ENCODE data around the gene LEFTY2. TPM values are rescaled to one million over a fixed set of nuclear protein-coding genes. Genes with fewer than 3 reads are reported as not detected.
"Not testable (repeated sequence)": the region's sequence is repeated elsewhere in the genome, so short reads cannot be mapped to it uniquely, and the experiment has no call there.

LEFTY2 gene
- total and polyA plus RNA-seq, 2 donors (not counting 3 experiments of a cell fraction or from before 2014, with no cell fraction given) = 0.06 TPM; not detected in 1

DNA sequence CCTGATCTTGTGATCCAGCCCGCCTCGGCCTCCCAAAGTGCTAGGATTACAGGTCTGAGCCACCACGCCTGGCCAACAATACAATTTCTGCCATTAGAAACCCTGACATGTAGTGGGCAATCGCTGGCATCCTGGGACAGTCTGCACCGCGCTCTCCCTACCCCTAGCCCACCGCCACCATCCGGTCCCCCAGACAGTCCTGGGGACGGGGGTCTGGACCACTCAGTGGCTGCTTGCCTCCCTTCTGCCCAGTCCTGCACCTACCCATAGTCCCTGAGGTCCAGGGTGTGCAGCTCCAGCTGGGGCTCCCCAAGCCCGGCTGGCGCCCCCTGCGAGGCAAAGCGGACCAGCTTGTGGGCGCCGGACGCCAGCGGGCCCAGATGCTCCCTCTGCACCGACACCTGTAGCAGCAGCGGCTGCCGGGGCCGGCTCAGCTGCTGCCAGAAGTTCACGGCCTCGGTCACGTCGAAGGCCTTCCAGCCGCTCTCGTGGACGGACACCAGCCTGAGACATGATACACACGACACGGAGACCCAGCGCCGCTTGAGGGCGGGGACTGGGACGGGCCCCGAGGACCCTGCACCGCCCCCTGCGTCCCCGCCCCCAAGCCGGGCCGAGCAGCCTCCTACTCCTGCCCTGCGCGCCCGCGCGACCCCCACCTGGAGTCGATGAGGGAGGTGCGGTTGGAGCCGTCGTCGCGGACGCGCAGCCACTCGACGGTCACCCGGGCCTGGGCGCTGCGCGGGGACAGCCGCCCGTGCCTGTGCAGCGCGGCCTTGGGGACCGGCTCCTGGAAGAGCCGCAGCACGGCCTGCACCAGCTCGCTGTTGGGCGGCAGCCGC, 1.7 kb downstream of the LEFTY2 start:
- CTCF ChIA-PET = interaction anchor here (0.7 kb wide), 1 partner anchor 396 kb away, joined by 3 read pairs; no protein-coding TSS in a partner anchor
- POLR2A ChIA-PET, FAIRE-seq: not testable (repeated sequence)

GRCh38 chr1:225937048-225937968, 3.7 kb downstream of the LEFTY2 start:
- no peaks in the 10 kb centered on the region for H3K4me1 ChIP-seq (ENCODE audit: control insufficient read depth, extremely low read depth, insufficient read depth, low read length)
- dilution Hi-C loops (cut with MboI; ENCODE audit: extremely low pct_ligation_motif_present, low sequenced_read_pairs) = no loop called here
- CTCF ChIA-PET = interaction anchor here (0.7 to 1.4 kb wide), 4 partner anchors 11 to 50 kb away, joined by 3 to 4 read pairs (median 3); partner anchors contain the start of gene PYCR2

More for the DNA sequence above, 1.7 kb downstream of the LEFTY2 start:
- H3K9me3 ChIP-seq (replicated peaks; ENCODE audit: control insufficient read depth, insufficient read depth, low read length); H3K4me1 ChIP-seq (ENCODE audit: control insufficient read depth, extremely low read depth, insufficient read depth, low read length); H4K20me1 ChIP-seq (replicated peaks; ENCODE audit: control insufficient read depth, extremely low read depth, insufficient read depth, low read length); dilution Hi-C loops (cut with MboI; ENCODE audit: extremely low pct_ligation_motif_present, low sequenced_read_pairs); H3K79me2 ChIP-seq (ENCODE audit: control insufficient read depth, insufficient read depth, low read length); H3K4me2 ChIP-seq (ENCODE audit: insufficient read depth, low read length); BruUV-seq (replicated peaks); H3K9ac ChIP-seq (replicated peaks; ENCODE audit: extremely low read depth, insufficient read depth, low read length); H3K27me3 ChIP-seq (ENCODE audit: control insufficient read depth in 2 of 2, insufficient read depth in 2 of 2, low read length in 2 of 2); DNase-seq (ENCODE audit: low read depth, low spot score); H3K36me3 ChIP-seq (ENCODE audit: control insufficient read depth in 2 of 2, extremely low read depth in 1 of 2, insufficient read depth in 2 of 2, low read length in 2 of 2); H3K9me1 ChIP-seq (replicated peaks; ENCODE audit: control insufficient read depth, extremely low read depth, insufficient read depth, low read length); H2AFZ ChIP-seq (ENCODE audit: low read depth, low read length); intact Hi-C loops (cut with micrococcal nuclease); H3K27ac ChIP-seq (ENCODE audit: insufficient read depth, low read depth, low read length): not testable (repeated sequence)
- H3K4me3 ChIP-seq (replicated peaks in 1 of 3; ENCODE audit: insufficient read depth in 1 of 3, low read depth in 1 of 3, low read length in 3 of 3) = peak overlapping the region in 1 of 3 experiments; percentile 18

More at GRCh38 chr1:225937048-225937968, 3.7 kb downstream of the LEFTY2 start:
- FAIRE-seq = no peak
- no peak overlapping the region for H3K4me2 ChIP-seq (ENCODE audit: insufficient read depth, low read length)
- POLR2A ChIA-PET = interaction anchor here (0.6 kb wide), 1 partner anchor 1364 kb away, joined by 5 read pairs; no protein-coding TSS in a partner anchor
- H2AFZ ChIP-seq (ENCODE audit: low read depth, low read length) = no peak overlapping the region
- H3K9ac ChIP-seq (replicated peaks; ENCODE audit: extremely low read depth, insufficient read depth, low read length) = no peak overlapping the region
- no TSS peak for BruUV-seq (replicated peaks)
- no peaks in the 10 kb centered on the region for H3K79me2 ChIP-seq (ENCODE audit: control insufficient read depth, insufficient read depth, low read length)
- intact Hi-C loops (cut with micrococcal nuclease) = no loop called here
- H3K9me1 ChIP-seq (replicated peaks; ENCODE audit: control insufficient read depth, extremely low read depth, insufficient read depth, low read length) = no peaks in the 10 kb centered on the region
- no peaks in the 10 kb centered on the region for H3K9me3 ChIP-seq (replicated peaks; ENCODE audit: control insufficient read depth, insufficient read depth, low read length)
- TF ChIP-seq MAX (IDR thresholded peaks at IDR 0.05; ENCODE audit: insufficient read depth, insufficient read length) (no peak), EZH2 (IDR thresholded peaks at IDR 0.05; ENCODE audit: borderline replicate concordance, low read depth, low read length, severe bottlenecking) (no peak), FOS (IDR thresholded peaks at IDR 0.05; ENCODE audit: borderline replicate concordance, insufficient read depth, low read length) (no peak), POLR2AphosphoS5 (IDR thresholded peaks at IDR 0.05; ENCODE audit: insufficient read depth, low read depth, low read length) (no peak), MYC (IDR thresholded peaks at IDR 0.05; ENCODE audit: low read depth, low read length) (no peak), JUN (IDR thresholded peaks at IDR 0.05; ENCODE audit: borderline replicate concordance, insufficient read depth, insufficient read length, low read depth) (no peak), POLR2A (IDR thresholded peaks at IDR 0.05; ENCODE audit: low read depth, low read length) (no peak), GATA2 (IDR thresholded peaks at IDR 0.05; ENCODE audit: insufficient read depth, insufficient read length, low read depth, low read length) (no peak)
- TF ChIP-seq, protein P1, sequence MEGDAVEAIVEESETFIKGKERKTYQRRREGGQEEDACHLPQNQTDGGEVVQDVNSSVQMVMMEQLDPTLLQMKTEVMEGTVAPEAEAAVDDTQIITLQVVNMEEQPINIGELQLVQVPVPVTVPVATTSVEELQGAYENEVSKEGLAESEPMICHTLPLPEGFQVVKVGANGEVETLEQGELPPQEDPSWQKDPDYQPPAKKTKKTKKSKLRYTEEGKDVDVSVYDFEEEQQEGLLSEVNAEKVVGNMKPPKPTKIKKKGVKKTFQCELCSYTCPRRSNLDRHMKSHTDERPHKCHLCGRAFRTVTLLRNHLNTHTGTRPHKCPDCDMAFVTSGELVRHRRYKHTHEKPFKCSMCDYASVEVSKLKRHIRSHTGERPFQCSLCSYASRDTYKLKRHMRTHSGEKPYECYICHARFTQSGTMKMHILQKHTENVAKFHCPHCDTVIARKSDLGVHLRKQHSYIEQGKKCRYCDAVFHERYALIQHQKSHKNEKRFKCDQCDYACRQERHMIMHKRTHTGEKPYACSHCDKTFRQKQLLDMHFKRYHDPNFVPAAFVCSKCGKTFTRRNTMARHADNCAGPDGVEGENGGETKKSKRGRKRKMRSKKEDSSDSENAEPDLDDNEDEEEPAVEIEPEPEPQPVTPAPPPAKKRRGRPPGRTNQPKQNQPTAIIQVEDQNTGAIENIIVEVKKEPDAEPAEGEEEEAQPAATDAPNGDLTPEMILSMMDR (IDR thresholded peaks at IDR 0.05; ENCODE audit: extremely low read depth in 1 of 2, insufficient read depth in 1 of 2, low read depth in 1 of 2, low read length in 2 of 2) = no peak
- no peak overlapping the region for H3K4me3 ChIP-seq (replicated peaks in 1 of 3; ENCODE audit: insufficient read depth in 1 of 3, low read depth in 1 of 3, low read length in 3 of 3)
- no peak for DNase-seq (ENCODE audit: low read depth, low spot score)
- H3K27ac ChIP-seq (ENCODE audit: insufficient read depth, low read depth, low read length) = no peak overlapping the region
- H3K27me3 ChIP-seq (ENCODE audit: control insufficient read depth in 2 of 2, insufficient read depth in 2 of 2, low read length in 2 of 2) = no peaks in the 10 kb centered on the region
- H4K20me1 ChIP-seq (replicated peaks; ENCODE audit: control insufficient read depth, extremely low read depth, insufficient read depth, low read length) = no peaks in the 10 kb centered on the region
- H3K36me3 ChIP-seq (ENCODE audit: control insufficient read depth in 2 of 2, extremely low read depth in 1 of 2, insufficient read depth in 2 of 2, low read length in 2 of 2) = no peaks in the 10 kb centered on the region
